GM18526 (cell line): ENCODE measurements around the gene KCTD15.

ENCODE experiments used
- POLR2A ChIP-seq: IDR thresholded peaks from 3 replicates; pipeline ENCODE4 v1.6.1; 2011; ENCODE audit not compliant: insufficient read length; ENCODE audit errors: extremely low read depth

KCTD15 gene

GRCh38 chr19:33763633-33764371 is 32.9 kb upstream of the KCTD15 start:
- TF ChIP-seq POLR2A: no peak

GRCh38 chr19:33766623-33767022 is 30.0 kb upstream of the KCTD15 start:
- no peak for TF ChIP-seq POLR2A

- TF ChIP-seq POLR2A: no peak
Measured at GRCh38 chr19:33767898-33768413, 28.7 kb upstream of the KCTD15 start.

- TF ChIP-seq POLR2A: no peak
Measured at GRCh38 chr19:33769208-33769607, 27.5 kb upstream of the KCTD15 start.

- TF ChIP-seq POLR2A: no peak
Measured at GRCh38 chr19:33770107-33770506, 26.6 kb upstream of the KCTD15 start.

- no peak for TF ChIP-seq POLR2A
Measured at GRCh38 chr19:33771384-33772101, 25.1 kb upstream of the KCTD15 start.

- TF ChIP-seq POLR2A: no peak
Measured at GRCh38 chr19:33772102-33772857, 24.4 kb upstream of the KCTD15 start.

GRCh38 chr19:33772858-33773180 is 23.9 kb upstream of the KCTD15 start:
- no peak for TF ChIP-seq POLR2A

GRCh38 chr19:33773704-33774624 is 22.7 kb upstream of the KCTD15 start:
- no peak for TF ChIP-seq POLR2A

GRCh38 chr19:33774751-33775150 is 21.9 kb upstream of the KCTD15 start:
- TF ChIP-seq POLR2A: no peak

GRCh38 chr19:33775731-33776487 is 20.8 kb upstream of the KCTD15 start:
- no peak for TF ChIP-seq POLR2A

GRCh38 chr19:33777351-33777750 is 19.3 kb upstream of the KCTD15 start:
- no peak for TF ChIP-seq POLR2A

GRCh38 chr19:33777753-33778088 is 18.9 kb upstream of the KCTD15 start:
- no peak for TF ChIP-seq POLR2A

GRCh38 chr19:33778089-33778791 is 18.4 kb upstream of the KCTD15 start:
- no peak for TF ChIP-seq POLR2A
